Left renal pelvis (tissue), 4 donors: ENCODE data around the gene SLC17A1. TPM values are rescaled to one million over a fixed set of nuclear protein-coding genes. Genes with fewer than 3 reads are reported as not detected.

Experiments used
- DNase-seq, 4 donors: peaks; one replicate each; pipeline ENCODE4 v3.0.0-alpha.2; 2013; ENCODE audit warnings: low read depth in 4 of 4, low spot score in 3 of 4
- polyA plus RNA-seq, 4 donors: library from polyadenylated mRNA; unstranded; fragments of 120-200 nt; gene quantifications; one replicate each; pipeline ENCODE4 v1.2.1, GENCODE V29; 2013; ENCODE audit not compliant: insufficient read length in 4 of 4

SLC17A1 gene
- polyA plus RNA-seq, 4 donors: 0.64 to 30.7 (median 21.5) TPM

DNA sequence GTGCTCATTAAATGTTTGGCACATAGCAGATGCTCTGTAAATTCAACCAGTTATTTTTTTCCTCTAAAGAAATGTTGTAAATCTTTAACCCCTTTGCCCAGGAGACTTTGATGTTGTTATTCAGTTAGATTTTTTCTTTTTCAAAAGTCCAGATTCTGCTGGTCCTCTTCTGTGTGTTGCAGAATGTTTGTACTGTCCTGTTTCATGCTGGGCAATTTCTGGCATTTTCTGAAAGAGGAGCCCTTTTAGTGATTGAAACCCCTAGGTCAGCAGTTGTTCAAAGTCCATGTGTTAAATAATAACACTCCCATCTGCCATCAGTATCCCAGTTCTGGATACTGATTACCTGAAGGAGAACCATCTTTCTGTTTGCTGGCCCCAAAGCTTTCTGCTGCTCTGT, 1.3 kb upstream of the SLC17A1 start:
- DNase-seq: no peak

DNA sequence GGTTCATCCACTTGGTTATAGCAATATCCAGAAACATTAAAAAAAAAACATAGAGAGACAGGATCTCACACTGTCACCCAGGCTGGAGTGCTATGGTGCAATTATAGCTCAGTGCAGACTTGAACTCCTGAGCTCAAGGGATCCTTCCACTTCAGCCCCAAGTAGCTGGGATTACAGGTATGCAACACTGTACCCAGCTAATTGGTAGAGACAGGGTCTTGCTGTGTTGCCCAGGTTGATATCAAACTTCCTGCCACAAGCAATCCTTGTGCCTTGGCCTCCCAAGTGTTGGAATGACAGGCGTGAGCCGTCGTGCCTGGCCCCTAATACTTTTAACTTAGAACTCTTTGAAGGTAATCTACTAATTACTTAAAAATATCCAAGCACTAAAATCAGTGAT, 818 bp upstream of the SLC17A1 start:
- DNase-seq: no peak

DNA sequence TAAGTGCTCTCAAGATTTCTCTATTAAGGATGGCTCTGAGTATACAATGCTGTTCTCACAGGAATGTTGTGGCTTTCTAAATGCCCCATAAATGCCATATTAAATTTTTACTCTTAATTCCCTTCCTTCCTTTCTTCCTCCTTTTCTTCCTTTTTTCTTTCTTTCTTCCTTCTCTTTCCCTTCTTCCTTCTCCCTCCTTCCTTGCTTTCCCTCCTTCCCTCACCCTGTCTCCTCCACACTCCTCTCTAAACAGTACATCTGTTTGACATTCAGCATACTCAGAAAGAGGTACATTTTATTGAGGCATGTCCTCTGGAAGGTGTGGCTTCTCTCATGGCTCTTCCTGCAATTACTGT, 433 bp upstream of the SLC17A1 start:
- DNase-seq: no peak

DNA sequence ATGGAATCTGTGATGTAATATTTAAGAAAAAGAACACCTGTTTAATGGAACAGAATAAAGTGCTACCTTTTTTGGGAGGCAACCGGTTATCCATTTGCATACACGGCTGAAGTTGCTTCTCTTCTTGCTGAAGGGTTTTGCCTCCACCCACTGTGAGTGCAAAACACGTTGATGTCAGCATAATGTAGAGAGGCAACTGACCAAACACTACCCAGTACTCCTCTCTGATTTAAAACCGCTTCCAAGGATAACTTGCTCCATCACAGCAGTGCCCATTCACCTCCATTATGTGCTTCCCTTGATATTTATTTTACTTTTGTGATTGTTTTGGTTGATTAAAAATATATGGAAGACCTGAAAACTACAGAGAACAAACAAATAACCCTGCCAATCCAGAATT, 1.4 kb downstream of the SLC17A1 start:
- DNase-seq: no peak

DNA sequence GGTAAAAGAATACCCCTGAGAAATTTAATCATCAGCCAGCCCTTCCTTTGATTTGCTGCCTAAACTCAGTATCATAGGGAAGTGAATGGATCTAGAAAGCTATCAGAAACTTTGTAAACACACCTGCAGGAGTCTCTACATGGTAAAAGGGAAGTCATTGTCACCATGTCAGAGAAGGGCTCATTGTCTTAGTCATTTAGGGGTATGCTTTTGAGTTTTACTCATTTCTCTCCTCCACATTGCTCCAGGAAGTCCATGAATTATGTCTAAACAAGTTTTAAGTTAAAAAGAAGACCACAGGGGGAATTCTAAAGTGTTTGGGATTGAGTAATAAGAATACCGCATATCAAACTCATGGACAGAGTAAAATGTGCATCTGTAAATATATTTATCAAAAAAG, 2.5 kb downstream of the SLC17A1 start:
- no peak for DNase-seq

DNA sequence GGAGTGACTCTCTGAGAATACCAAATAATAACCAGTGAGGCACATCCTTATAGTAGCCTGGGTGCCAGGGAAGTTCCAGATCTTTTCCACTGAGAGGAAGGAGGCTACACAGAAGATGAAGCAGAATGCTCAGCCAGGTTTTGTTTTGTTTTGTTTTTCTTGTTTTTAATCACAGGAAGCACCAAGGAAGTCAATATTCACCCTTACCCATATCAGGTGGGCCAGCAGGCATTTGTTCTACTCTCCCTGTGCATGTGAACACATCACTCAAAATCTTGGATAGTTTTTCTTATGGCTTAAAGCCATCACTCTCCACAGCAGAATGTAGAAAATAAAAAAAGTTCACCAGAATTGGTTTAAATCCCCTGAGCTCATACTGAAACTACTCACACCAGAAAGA, 10.5 kb downstream of the SLC17A1 start:
- DNase-seq: no peak

DNA sequence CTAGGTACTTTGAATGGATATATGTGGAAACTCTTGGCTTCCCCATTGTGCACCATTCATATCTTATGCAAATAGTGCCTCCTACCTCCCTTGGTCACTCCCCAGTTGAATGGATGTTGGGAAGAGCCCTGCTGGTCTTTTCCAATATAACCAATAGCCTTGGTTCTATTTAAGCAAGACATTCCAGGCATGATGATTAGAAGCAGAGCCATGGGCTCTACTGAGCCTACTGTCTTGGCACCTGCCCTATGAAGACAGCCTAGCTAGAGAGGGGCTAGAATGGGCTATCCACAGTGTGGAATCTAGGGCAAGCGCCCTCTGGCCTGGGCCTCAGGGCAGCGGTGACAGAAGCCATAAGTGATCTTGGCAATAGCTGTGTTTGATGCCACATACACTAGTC, 15.6 kb downstream of the SLC17A1 start:
- no peak for DNase-seq

DNA sequence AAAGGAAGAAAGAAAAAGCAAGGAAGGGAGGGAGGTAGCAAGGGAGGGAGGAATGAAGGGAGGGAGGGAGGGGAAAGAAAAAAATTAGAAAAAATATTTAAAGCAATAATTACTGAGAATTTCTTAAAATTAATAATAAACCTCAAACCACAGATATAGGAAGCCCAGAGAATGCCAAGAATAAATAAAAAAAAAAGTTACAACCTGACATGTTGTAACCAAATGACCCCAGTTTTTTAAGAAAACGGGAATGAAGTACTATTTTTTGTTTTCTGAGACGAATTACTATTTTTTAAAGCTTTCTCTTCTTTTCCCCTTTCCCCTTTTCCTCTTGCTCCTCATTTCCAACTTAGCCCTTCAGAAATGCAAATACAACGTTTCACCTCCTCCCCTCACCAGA, 16.7 kb downstream of the SLC17A1 start:
- no peak for DNase-seq

DNA sequence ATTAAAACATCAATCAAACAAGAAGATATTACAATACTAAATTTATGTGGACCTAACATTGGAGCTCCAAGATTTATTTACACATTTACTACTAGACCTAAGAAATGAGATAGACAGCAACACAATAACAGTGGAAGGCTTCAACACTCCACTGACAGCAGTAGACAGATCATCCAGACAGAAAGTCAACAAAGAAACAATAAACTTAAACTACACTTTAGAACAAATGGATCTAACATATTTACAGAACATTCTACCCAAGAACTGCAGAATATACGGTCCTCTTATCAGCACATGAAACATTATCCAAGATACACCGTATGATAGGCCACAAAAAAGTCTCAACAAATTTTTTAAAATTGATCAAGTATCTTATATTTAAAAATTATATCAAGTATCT, 27.0 kb downstream of the SLC17A1 start:
- DNase-seq: no peak

DNA sequence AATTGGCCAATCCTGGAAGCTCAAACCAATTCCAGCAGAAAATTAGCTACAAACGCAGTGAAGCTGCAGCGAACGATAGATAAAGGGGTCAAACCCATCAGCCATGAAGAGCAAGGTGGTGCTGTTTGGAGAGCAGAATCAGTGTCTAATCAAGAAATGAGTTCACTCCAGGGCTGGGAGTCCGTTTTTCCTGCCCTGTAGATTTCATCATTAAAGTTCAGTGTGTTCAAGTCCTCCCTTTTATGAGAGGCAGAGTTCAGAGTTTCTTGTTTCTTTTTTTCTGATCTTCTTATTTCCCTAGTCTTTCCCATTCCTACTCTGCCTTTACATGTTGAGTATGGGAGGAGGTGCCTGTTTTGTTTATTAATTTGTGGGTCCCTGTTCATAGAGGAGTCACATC, 30.4 kb downstream of the SLC17A1 start:
- no peak for DNase-seq

DNA sequence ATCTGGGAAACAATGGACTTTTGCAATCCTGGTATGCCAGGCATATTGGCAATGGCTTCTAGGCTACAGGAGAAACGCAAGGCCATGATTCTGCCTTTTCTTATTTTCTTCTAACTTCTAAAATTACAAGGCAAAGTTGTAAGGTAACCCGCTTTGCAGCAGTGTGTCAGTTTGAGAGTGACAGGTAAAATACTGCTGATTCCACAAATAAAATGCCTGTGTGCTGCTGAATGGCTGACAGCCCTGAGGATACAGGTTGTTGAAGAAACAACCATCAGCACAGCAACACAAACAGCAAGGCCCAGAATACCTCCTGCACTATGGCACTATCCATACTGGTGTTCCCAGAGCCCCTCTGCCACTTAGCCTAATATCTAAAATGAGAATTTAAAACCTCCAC, 37.1 kb downstream of the SLC17A1 start:
- DNase-seq: no peak

DNA sequence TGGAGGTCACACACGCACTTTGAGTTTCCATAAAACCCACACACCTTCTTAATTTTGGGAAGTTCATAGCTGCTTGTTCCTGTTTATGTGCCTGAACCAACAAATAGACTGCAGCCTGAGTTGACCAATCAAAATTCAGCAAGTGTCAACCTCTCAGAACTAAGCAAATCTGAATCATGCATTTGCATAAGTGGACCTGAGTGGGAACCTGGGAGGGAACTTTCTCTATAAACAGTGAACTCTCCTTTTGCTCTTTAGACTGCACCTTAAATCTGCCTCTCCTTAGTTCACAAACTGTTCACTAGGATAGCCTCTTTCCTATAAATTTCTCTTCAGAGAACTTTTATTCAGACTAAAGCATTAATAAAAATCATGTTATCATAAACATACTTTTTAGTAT, 37.9 kb downstream of the SLC17A1 start:
- no peak for DNase-seq

DNA sequence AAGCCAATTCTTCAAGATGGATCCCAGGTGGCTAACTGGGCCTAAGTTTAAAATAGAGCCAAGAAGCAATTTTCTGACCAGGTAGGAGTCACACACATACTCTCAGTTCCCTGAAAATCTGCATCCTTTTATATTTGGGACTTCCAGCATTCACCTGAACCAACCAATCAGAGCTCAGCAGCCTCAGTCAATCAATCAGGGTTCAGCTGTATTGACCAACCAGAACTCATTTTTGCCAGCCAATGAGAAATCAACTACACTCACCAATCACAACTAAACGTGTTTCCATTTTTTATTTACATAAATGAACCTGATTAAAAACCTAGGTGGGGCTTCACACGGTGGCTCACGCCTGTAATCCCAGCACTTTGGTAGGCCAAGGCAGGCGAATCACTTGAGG, 39.8 kb downstream of the SLC17A1 start:
- DNase-seq: no peak

DNA sequence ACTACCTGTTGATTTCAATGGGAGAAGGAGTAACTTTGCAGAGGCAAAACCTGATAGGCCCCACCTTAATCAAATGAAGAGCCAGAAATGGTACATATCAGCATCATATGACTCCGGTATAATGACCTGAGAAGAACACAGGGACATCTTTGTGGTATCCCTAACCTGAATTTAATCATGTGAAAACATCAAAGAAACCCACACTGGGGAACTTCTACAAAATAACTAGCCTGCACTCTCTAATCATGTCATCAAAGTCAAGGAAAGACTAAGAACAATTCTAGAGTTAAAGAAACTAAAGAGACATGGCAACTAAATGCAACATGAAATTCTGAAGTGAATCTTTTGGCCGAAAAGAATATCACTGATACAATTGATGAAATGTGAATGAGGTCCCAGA, 42.4 kb downstream of the SLC17A1 start:
- no peak for DNase-seq

DNA sequence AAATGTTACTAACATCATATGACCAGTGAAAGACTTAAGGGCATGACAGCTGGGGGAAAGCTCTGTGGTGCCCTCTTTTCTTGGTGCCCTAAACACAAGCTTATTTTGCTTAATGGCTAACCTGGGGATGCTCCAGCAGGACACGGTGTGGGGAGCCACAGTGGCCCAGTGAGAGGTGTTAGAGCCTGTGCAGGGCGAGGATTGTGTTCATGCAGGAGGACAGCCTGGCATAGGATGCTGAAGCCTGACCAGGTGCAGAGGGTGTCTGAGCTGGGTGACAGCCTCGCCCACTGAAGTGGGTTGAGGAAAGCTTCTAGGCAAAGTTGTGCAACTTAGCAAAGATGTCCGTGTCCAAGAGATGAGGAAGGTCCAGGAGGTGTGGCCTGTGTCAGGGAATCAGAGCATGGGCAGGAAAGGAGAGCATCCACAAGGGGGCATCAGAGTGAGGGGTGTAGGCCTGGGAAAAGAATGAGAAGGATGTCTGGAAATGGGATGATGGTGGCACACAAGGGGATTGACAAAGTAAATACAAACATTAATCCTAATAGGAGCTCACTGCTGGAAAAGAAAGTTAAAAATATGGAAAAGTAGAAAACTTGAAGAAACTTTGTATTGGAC, 43.4 kb downstream of the SLC17A1 start:
- DNase-seq: no peak

DNA sequence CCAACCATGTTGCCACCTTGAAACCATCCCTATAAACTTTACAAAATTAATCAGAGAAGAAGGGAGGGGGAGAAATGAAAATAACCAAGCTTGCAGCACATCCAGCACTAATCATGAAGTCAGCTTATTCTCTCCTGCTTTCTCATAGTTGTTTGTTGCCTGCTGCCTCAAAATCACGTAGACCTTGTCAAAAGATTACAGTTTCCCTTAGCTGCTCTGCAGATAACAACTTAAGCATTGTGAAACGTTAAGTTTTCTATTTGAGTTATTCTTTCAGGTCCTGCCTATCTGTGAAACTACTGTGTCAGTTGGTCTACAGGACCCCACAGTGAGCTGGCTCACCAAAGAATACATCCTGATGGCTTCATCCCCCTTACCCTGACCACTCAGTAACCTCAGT, 44.4 kb downstream of the SLC17A1 start:
- DNase-seq: no peak

DNA sequence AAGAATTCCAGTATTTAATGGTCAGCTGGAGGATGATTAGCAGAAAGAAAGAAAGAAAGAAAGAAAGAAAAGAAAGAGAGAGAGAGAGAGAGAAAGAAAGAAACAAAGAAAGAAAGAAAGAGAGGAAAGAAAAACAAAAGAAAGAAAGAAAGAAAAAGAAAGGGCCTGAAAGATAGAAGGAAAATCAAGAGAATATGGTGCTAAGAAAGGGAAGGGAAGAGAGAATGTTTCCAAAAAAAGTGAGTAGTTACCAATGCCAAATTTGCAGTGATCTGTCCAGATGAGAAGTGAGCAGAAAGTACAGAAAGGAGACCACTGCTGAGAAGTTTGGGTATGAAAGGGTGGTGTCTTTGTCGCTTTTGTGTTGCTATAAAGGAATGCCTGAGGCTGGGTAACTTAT, 50.7 kb downstream of the SLC17A1 start:
- no peak for DNase-seq

DNA sequence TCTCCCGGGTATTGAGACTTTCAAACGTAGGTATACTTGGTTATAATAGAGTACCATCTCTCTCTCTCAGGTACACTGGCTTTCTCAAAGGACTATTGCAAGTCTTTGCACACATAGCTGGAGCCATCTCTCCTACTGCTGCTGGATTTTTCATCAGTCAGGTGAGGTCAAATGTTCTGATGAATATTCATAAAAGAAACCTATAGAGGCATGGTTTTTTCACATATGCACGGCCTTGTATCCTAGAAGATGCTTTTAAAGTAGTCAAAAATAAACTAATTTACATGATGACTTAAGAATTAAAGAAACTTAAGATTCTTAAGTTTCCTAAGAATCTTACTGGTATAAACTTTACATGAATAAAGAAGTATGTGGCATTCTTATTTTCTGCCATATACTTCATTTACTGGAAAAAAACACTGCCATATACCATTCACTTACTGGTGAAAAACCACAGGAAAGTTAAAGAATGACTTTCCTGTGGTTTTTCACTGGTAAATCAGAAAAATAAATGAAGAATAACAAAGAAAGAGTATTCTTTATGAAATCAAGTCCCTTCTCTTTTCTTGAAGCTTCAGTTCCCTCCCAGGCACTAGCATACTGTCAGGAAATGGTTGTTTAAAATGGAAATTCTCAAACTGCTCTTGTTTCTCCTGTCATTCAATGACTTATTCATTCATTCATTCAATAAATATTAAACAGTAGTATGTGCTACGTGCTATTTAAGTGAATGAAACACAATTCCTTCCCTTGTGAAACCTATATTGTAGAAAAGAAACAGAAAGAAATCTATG, 53.8 kb downstream of the SLC17A1 start:
- DNase-seq: no peak

DNA sequence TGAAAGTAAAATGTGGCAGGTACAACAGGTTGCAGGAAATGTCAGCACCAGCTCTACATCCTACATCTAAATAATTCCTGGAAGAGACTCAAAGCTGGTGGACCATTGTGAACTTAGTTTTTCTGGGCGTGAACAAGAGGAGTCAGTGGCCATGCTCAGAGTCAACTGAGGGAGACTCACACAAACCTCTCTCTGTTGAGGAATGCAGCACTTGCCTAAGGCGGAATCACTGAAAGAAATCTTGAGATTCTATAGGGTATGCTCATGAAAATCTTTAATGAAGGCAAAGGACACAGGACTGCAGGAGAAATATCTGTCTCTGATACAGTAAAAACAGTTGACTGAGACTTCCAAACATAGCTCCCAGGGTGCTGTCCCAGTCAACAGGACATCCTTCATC, 54.8 kb downstream of the SLC17A1 start:
- DNase-seq: no peak

DNA sequence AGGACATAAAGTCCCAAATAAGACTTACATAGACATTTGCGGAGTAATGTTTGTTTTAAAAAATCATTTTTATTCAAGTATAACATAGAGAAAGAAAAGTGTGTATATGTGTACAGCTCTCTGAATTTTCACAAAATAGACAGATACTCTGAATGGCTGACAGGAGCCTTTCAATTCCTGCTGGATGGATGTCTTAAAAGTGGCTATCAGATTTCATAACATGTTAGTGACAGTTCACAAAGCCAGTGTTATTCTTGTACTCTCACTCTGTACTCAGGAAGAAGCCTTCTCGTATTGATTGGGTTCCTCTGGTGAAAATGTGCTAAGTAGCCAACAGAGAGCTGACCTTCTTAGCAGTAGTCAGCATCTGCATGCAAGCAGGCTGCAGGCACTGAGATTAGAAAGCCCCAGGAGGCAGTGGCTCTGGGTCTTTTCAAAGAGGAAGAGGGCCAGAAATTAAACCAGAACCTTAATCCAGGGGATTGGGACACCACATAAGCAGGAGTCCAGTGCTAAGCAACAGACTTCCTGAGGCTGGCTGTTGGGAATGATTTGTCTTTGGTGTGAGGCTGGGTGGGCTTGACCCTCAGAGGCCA, 57.6 kb downstream of the SLC17A1 start:
- no peak for DNase-seq

DNA sequence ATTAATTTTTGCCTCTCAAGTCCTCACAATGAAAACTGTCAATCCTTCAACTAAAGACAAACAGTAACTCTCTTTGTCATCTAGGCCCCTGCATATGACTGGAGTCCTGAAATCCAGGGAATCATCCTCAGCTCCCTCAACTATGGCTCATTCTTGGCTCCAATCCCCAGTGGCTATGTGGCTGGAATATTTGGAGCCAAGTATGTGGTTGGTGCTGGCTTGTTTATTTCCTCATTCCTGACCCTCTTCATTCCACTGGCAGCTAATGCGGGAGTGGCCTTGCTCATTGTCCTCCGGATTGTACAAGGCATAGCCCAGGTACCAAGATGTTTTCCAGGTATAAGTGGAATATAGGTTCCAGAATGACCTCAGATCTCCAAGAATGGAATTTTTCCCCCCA, 61.9 kb downstream of the SLC17A1 start:
- DNase-seq: no peak

DNA sequence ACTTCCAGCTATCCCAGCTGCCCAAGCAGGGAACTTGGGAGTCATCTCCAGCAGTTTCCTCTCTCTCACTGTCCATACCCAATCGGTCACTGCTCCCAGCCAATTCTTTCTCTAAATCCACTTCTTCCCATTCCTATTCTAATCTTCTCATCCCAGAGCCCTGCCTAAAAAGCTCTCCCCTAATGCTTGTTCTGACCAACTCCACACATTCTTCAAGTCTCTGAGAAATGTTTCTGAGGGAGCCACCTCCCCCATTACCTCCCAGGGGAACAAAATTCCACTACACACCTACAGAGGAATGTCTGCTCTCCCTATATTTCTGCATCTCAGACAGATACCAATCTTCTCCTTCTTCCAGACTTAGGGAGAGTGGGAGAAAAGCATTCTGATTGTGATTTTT, 63.3 kb downstream of the SLC17A1 start:
- DNase-seq: no peak
